Activated naive CD4-positive, alpha-beta T cell treated with Interleukin-2 at 50 U/mL for 16 hours (primary cell): ENCODE results near the gene SCRN1.
"Not testable (repeated sequence)": the region's sequence is repeated elsewhere in the genome, so short reads cannot be mapped to it uniquely, and the experiment has no call there.

ENCODE experiments used
- DNase-seq: peaks from one replicate; pipeline ENCODE4 v3.0.0-alpha.2; 2020

The SCRN1 gene

GRCh38 chr7:29922921-29923700, 66.5 kb downstream of the SCRN1 start:
- DNase-seq = no peak

- peak; percentile 22 for DNase-seq
Observed at GRCh38 chr7:29921404-29922010, 68.1 kb downstream of the SCRN1 start.

- no peak for DNase-seq
Observed at GRCh38 chr7:29920491-29920890, 69.1 kb downstream of the SCRN1 start.

DNA sequence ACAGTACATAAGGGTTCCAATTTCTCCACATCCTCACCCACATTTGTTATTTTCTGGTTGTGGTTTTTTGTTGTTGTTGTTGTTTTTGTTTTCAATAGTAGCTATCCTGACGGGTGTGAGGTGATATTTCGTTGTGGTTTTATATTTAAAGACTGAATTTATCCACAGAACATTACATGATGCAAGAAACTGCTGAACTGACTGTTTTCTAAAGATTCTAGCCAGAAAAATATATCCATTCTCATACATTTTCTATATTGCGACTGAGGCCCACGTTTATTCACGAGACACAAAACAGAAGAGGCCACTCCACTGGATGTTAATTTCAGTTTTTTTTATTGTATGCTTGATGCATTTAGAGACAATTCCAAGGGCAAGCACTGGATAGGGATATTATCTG, 69.8 kb downstream of the SCRN1 start:
- no peak for DNase-seq

GRCh38 chr7:29918850-29919249, 70.8 kb downstream of the SCRN1 start:
- no peak for DNase-seq

GRCh38 chr7:29917641-29918040, 72.0 kb downstream of the SCRN1 start:
- no peak for DNase-seq

DNA sequence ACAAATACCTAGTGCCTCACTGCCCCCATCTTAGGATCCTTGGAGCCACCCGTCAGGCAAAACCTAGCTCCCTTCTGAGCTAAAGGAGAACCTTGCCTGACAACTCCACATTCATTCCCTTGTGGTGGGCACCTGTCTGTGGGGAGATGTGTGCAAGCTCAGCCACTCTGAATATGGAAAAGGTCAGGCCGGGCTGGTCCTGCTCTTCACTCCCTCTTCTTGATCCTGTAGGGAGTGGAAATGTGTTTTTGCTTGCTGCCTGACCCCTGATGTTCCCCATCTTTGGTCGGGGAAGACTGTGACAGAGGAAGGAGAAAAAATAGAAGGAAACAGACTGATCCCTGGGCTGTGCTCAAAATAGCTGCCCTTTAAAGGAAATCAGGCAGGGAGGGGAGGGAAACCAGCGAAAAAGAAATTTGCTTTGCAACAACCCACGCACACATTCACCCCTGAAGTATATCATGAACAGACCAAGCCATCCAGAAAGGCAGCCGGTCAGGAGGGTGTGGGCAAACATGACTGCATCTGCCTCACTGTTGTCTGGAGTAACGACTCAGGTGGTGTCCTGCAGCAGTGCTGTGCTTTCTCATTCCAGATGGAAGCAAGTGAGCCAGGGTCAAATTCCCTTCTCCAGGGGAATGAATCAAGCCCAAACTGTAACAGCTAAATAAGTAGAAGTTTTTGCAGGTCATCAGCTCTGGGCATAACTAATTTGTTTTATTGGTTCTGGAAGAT, 74.0 kb downstream of the SCRN1 start:
- DNase-seq = no peak

DNA sequence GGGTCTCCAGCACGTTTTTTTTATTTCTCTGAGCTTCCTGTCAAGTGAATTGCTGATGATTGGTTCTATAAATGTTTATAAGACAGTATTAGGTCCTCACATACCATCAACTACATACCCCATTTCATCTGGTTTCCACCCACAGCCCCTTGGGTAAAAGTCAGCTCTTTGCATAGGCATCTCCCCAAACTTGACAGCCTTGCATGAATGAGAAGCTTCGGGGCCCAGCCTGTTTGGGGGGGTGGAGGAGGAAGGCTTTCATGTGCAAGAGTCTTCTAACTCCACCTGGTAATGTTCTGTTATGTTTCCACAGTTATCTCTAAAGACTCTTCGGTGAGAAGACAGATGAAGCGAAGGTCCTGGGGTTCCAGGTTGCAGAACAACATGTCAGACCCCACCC, 75.4 kb downstream of the SCRN1 start:
- no peak for DNase-seq

- DNase-seq = no peak
Observed at GRCh38 chr7:29906200-29907022, 83.2 kb downstream of the SCRN1 start.

DNA sequence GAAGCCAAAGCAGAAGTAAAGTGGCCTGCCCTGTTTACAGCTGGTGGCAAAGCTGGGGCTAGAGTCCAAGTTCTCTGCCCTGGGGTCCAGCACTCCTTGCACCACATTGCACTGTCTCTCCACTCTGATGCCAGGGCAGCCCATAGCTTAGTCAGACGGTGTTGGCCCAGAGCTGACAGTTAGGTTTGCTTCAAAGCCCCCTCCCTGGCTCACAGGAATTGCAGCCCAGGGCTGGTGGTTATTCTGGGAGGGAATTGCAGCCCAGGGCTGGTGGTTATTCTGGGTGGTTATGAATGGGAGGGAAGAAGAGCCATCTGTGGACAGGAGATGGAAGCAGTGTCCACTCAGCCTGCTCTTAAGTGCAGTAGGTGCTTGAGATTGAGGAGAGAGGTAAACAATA, 88.9 kb downstream of the SCRN1 start:
- DNase-seq = no peak

DNA sequence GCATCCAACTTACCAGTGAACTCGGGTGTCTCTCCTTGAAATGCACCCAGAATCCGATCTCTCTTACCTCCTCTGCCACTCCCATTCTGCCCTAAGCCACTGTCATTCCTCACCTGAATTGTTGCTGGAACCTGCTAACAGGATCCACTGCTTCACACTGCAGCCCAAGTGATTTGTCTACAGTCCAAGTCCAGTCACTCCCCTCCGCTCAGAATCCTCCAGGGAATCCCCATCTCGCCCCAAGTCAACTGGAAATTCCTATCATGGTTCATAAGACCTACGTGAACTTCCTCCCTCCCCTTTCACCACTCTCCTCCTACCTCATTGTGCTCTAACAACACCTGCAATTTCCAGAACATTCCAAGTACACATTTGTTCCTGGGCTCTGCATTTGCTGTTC, 91.3 kb downstream of the SCRN1 start:
- no peak for DNase-seq

GRCh38 chr7:29896685-29897411, 92.8 kb downstream of the SCRN1 start:
- DNase-seq = no peak

DNA sequence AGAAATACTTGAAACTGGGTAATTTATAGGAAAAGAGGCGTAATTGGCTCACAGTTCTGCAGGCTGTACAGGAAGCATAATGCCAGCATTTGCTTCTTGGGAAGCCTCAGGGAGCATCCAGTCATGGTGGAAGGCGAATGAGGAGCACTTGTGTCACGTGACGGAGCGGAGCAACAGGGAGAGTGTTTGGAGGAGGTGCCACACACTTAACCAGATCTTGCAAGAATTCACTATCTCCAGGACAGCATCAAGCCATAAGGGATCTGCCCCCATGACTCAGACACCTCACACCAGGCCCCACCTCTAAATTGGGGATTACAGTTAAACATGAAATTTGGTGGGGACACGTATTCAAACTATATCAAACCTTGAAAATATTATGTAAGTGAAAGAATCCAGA, 94.0 kb downstream of the SCRN1 start:
- no peak for DNase-seq

GRCh38 chr7:29894256-29894655, 95.3 kb downstream of the SCRN1 start:
- no peak for DNase-seq

DNA sequence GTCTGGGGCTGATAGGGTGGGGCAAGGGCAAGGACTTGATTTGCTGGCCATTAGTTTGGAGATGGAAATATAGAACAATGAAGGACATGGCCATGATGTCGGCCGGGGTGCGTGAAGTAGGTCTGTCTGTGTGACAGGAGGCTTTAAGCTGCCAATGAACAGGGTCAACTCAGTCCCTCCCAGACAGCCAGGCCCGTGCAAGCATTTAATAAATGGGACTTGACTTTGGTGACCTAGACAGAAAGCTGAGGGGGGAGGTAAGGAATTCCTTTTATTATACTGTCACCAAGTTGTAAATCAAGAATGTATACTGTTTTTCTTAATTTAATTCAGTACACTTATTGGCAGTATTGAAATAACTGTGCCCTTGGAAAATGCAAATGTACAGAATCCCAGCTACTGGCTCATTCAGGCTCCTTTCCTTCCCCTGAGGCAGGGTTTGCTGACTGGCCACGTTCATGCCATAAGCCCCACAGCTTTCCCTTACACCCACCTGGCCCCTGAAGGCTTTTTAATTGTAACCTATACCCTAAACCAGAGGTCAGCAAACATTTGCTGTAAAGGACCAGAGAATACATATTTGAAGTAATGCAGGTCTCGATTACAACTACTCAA, 96.1 kb downstream of the SCRN1 start:
- no peak for DNase-seq

GRCh38 chr7:29892231-29892630, 97.4 kb downstream of the SCRN1 start:
- no peak for DNase-seq

DNA sequence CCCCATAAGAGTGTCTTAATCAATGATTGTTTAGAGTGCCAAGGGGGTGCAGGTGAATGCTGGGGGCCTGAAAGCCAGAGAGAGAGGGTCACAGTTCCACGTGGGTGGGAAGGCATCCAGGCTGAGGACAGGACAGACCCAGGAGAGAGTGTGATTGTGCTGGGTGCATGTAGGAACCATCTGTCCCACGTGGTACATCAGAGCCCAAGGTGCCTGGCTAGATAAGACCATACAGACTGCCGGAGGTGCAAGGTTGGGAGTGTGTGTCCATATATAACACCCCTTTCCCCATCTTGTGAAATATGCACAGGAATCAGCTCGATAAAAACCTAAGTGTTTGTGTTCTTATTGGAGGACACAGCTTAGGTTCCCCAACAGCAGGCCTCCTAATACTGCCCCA, 97.8 kb downstream of the SCRN1 start:
- no peak for DNase-seq

DNA sequence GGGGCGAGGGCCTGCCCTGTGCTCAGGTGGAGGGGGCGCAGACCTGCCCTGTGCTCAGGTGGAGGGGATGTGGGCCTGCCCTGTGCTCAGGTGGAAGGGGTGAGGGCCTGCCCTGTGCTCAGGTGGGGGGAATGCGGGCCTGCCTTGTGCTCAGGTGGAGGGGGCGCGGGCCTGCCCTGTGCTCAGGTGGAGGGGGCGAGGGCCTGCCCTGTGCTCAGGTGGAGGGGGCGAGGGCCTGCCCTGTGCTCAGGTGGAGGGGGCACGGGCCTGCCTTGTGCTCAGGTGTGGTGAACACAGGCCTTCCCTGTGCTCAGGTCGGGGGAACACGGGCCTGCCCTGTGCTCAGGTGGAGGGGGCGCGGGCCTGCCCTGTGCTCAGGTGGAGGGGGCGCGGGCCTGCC, 98.8 kb downstream of the SCRN1 start:
- not testable (repeated sequence) for DNase-seq

DNA sequence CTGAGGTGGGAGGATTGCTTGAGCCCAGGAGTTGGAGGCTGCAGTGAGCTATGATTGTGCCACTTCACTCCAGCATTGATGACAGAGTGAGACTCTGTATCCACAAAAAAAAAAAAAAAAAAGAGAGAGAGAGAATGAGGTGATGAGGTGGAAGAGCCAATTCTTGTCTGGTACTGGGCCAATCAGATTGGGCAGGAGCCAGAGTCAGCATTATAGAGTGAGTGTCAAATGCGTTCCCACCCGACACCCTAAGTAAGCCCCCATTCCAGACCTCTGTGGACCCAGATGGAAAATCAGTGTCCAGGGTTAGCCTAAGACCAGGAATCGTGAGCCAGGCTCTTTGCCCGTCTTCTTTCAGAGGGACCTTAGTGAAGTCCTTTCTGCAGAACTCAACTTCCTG, 99.3 kb downstream of the SCRN1 start:
- no peak for DNase-seq

GRCh38 chr7:29889288-29889687, 100.3 kb downstream of the SCRN1 start:
- no peak for DNase-seq

DNA sequence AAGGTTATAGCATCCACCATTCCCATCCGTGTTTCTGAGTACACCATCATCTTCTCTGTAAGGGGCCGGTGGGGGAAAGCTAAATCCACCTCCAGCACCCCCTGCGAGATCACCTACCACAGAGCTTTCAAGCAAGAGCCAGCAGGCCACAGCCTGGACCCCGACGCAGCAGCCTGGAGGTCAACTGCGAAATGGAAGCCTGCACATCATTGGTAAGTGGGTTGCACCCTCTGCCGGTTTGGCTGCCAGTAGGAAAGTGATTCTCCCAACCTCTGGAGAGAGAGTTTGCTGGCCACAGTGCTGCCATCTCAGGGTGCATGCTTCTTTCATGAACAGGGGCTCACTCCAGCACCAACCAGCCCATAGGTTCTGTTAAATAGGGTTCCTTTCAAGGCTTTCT, 101.6 kb downstream of the SCRN1 start:
- DNase-seq = no peak

DNA sequence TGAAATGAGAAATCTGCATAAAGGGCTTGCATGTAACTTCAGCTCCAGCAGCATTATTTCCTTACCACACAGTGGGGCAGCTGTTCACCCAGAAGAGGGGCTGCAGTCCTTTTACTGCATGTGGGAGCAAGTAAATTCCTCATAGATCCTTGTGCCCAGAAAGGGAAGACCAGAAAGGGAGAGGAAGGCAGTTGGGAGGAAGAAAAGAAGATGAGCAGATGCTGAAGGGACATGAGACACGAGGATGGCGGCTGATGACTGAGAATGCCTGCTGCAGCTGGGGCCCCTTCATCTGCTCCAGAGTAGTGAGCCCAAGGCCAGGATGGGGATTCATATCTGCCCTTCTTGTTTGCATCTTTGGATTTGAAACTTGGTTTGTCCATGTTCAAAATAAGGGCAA, 102.8 kb downstream of the SCRN1 start:
- no peak for DNase-seq
